Colonic mucosa (tissue), 4 donors: ENCODE measurements around the gene CUX1. TPM values are rescaled to one million over a fixed set of nuclear protein-coding genes. Genes with fewer than 3 reads are reported as not detected.
"Not testable (repeated sequence)": the region's sequence is repeated elsewhere in the genome, so short reads cannot be mapped to it uniquely, and the experiment has no call there.

Experiments
- DNase-seq: peaks from one replicate; pipeline ENCODE4 v3.0.0-alpha.2; 2020
- H3K27ac ChIP-seq: fragments of 200-600 bp; one replicate; pipeline ENCODE4 v1.8.0; 2021
- H3K27me3 ChIP-seq: fragments of 200-600 bp; one replicate; pipeline ENCODE4 v1.8.0; 2021
- H3K36me3 ChIP-seq: fragments of 200-600 bp; one replicate; pipeline ENCODE4 v1.8.0; 2021
- H3K4me1 ChIP-seq: fragments of 200-600 bp; one replicate; pipeline ENCODE4 v1.8.0; 2021; ENCODE audit warnings: mild to moderate bottlenecking
- H3K4me3 ChIP-seq: fragments of 200-600 bp; one replicate; pipeline ENCODE4 v1.8.0; 2021
- H3K9ac ChIP-seq, 2 donors: one replicate each; pipeline ENCODE4 v1.7.0; 2013; ENCODE audit warnings: control low read depth in 2 of 2, low read depth in 2 of 2, low read length in 2 of 2
- H3K9me3 ChIP-seq: fragments of 200-600 bp; one replicate; pipeline ENCODE4 v1.8.0; 2021
- intact Hi-C: fragments of 100-400 bp; cut with DNase I; formaldehyde crosslinking; loops from one replicate; pipeline ENCODE4 v1.14.1; 2022
- total RNA-seq, 2 donors: library from RNA; stranded (reverse); fragmentation: NEBNext Ultra II Directional in 1 of 2; extraction: Animal tissue kit (Norgen Biotek cat#: 25700) in 1 of 2; gene quantifications; one replicate each; pipeline ENCODE4 v1.2.1, GENCODE V29; 2021
- TF ChIP-seq, protein P1 (sequence below): fragments of 200-600 bp; IDR thresholded peaks from one replicate; pipeline ENCODE4 v1.8.0; 2022; ENCODE audit warnings: antibody characterized with exemption, mild to moderate bottlenecking
- donor health status: healthy.
- donor health status: DM: no; HTN: no; CAD: no.
- donor health status: DM: no; HTN: no; CAD: no.

The CUX1 gene
- total RNA-seq, 2 donors from 2014 or later = 68.5 to 97.5 TPM

DNA sequence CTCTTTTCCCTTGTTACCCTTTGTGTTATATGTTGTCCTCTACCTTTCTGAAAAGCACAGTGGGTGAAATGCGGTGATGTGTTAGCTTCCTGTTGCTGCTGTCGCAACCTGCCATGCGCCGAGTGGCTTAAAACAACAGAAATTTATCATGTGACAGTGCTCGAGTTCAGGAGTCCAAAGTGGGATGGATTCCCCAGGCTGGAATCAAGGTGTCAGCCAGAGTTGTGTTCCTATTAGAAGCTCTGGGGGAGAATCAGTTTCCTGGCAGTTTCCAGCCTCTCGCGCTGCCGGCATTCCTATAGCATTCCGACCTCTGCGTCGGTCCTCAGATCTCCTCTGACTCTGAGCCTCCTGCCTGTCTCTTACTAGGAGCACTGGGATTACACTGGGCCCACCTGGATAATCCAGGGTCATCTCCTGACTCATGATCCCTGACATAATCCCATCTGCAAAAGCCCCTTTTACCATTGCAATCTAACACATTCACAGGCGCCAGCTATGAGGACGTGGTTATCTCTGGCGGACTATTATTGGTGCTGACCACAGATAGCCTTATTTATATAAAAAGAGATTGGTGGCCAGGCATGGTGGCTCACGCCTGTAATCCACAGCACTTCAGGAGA lies 207.5 kb downstream of the CUX1 start:
- no peaks in the 10 kb centered on the region for H3K4me1 ChIP-seq
- H3K9me3 ChIP-seq = no peaks in the 10 kb centered on the region
- TF ChIP-seq, protein P1, sequence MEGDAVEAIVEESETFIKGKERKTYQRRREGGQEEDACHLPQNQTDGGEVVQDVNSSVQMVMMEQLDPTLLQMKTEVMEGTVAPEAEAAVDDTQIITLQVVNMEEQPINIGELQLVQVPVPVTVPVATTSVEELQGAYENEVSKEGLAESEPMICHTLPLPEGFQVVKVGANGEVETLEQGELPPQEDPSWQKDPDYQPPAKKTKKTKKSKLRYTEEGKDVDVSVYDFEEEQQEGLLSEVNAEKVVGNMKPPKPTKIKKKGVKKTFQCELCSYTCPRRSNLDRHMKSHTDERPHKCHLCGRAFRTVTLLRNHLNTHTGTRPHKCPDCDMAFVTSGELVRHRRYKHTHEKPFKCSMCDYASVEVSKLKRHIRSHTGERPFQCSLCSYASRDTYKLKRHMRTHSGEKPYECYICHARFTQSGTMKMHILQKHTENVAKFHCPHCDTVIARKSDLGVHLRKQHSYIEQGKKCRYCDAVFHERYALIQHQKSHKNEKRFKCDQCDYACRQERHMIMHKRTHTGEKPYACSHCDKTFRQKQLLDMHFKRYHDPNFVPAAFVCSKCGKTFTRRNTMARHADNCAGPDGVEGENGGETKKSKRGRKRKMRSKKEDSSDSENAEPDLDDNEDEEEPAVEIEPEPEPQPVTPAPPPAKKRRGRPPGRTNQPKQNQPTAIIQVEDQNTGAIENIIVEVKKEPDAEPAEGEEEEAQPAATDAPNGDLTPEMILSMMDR = no peak
- intact Hi-C loops = no loop called here
- DNase-seq = peak; percentile 56
- no peak overlapping the region for H3K9ac ChIP-seq
- H3K27ac ChIP-seq = no peak overlapping the region
- no peak overlapping the region for H3K4me3 ChIP-seq
- no peaks in the 10 kb centered on the region for H3K36me3 ChIP-seq
- no peaks in the 10 kb centered on the region for H3K27me3 ChIP-seq

DNA sequence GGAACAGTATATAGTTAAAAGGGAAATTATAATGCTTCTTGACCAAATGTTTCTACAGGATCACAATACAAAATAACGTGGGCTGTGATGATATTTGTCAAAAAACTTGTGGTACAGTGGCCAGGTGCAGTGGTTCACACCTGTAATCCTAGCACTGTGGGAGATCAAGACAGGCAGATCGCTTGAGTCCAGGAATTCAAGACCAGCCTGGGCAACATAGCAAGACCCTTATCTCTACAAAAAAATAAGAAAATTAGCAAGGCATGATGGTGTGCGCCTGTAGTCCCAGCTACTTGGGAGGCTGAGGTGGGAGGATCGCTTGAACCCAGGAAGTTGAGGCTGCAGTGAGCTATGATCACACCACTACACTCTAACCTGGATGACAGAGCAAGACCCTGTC lies 208.4 kb downstream of the CUX1 start:
- intact Hi-C loops, H3K36me3 ChIP-seq, H3K27ac ChIP-seq, H3K4me1 ChIP-seq, H3K4me3 ChIP-seq, H3K9me3 ChIP-seq, H3K9ac ChIP-seq, H3K27me3 ChIP-seq, DNase-seq: not testable (repeated sequence)

DNA sequence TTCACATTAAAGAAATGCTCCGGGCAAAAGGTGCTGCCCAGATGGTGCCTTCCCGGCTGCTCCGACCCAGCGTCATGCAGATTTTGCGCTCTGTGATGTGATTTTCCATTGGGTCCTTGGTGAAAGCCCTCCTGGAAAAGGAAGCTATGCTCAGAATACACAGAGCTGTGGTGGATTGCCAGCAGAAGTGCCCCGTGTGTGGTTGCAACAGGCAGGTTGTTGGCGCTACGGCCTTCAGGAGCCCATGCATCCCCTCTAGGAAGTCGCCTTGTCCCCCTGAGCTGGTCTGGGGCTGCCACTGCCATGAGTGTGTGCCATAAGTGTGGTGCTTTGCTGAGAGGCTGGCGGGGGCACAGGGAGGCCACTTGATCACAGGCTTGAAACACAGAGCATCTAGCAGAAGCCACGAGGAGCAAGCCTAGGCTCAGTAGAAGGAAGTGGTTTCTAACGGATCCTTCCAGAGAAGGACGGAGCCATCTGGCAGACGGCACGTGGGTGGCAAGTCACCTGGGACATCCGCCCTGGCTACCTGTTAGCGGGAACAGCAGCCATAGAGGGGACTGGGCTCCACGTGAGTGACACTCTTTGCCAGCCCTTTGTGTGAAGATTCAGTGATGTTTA lies 210.9 kb downstream of the CUX1 start:
- intact Hi-C loops = no loop called here
- no peaks in the 10 kb centered on the region for H3K9me3 ChIP-seq
- H3K4me1 ChIP-seq = no peaks in the 10 kb centered on the region
- no peak for DNase-seq
- no peak overlapping the region for H3K4me3 ChIP-seq
- no peaks in the 10 kb centered on the region for H3K36me3 ChIP-seq
- H3K27me3 ChIP-seq = no peaks in the 10 kb centered on the region
- no peak overlapping the region for H3K9ac ChIP-seq
- TF ChIP-seq, protein P1 = no peak
- H3K27ac ChIP-seq = no peak overlapping the region

DNA sequence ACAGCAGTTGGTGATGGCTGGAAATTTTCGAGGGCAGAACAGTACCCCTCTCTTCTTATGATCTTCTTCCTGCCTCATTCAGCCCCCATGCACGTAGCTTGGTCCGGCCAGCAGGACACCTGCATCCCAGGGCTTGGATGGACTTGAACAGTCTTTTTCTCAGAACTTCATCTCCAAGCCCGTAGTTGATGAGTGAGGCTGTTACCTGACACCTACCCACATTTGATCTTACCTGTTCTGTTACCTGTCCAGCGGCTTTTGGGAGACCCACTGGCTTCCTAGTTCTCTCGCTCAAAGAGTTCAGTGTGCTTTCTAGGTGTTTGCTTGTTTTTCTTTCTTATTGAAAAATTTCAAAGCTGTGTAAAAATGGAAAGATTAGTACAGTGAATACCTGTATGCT lies 212.2 kb downstream of the CUX1 start:
- Histone ChIP-seq H3K4me3 (no peak overlapping the region), H3K9me3 (no peaks in the 10 kb centered on the region), H3K9ac (no peak overlapping the region), H3K27ac (no peak overlapping the region), H3K4me1 (no peaks in the 10 kb centered on the region), H3K36me3 (no peaks in the 10 kb centered on the region), H3K27me3 (no peaks in the 10 kb centered on the region)
- DNase-seq = no peak
- TF ChIP-seq, protein P1 = no peak
- intact Hi-C loops = no loop called here

DNA sequence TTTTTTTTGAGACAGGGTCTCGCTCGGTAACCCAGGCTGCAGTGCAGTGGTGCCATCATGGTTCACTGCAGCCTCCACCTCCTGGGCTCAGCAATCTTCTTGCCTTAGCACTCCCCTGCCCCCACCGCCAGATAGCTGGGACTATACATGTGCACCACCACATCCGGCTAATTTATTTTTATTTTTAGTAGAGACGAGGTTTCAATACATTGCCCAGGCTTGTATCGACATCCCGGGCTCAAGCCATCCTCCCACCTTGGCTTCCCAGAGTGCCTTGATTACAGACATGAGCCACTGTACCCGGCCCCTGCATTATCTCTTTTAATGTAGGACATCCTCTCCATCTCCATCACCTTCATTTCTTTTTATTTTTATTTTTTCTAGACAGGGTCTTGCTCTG lies 213.3 kb downstream of the CUX1 start:
- no peak overlapping the region for H3K9ac ChIP-seq
- H3K4me1 ChIP-seq = no peaks in the 10 kb centered on the region
- TF ChIP-seq, protein P1 = no peak
- H3K36me3 ChIP-seq = no peaks in the 10 kb centered on the region
- intact Hi-C loops = no loop called here
- no peaks in the 10 kb centered on the region for H3K9me3 ChIP-seq
- H3K27ac ChIP-seq = no peak overlapping the region
- no peak for DNase-seq
- H3K4me3 ChIP-seq = no peak overlapping the region
- H3K27me3 ChIP-seq = no peaks in the 10 kb centered on the region

DNA sequence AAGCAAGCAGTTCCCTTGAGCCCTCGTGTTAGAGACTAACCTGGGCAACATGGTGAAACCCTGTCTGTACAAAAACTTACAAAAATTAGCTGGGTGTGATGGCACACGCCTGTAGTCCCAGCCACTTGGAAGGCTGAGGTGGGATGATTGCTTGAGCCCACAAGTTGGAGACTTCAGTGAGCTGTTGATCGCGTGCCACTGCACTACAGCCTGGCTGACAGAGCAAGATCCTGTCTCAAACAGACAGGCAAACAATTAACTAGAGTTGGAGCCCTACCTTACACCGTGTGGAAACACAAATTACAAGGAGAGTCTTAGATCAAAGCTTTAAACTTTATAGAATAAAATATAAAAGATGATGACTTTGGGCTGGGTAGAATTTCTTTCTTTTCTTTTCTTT lies 219.5 kb downstream of the CUX1 start:
- no peak overlapping the region for H3K9ac ChIP-seq
- TF ChIP-seq, protein P1 = no peak
- no peak overlapping the region for H3K4me3 ChIP-seq
- no peaks in the 10 kb centered on the region for H3K27me3 ChIP-seq
- no peaks in the 10 kb centered on the region for H3K36me3 ChIP-seq
- no peak overlapping the region for H3K27ac ChIP-seq
- H3K9me3 ChIP-seq = no peaks in the 10 kb centered on the region
- no peak for DNase-seq
- H3K4me1 ChIP-seq = no peaks in the 10 kb centered on the region
- intact Hi-C loops = no loop called here
